Fibroblast of lung (primary cell): ENCODE measurements around the gene AKR1C2. TPM values are rescaled to one million over a fixed set of nuclear protein-coding genes. Genes with fewer than 3 reads are reported as not detected.
A peak's percentile ranks its signal among the peaks of the same experiment; 100 is the strongest.
"Not testable (repeated sequence)": the region's sequence is repeated elsewhere in the genome, so short reads cannot be mapped to it uniquely, and the experiment has no call there.

Source experiments
- DNase-seq, 2 donors: peaks; one replicate each; pipeline versions ENCODE4 v3.0.0 to v3.0.0-alpha.2; 2010; ENCODE audit warnings: low read depth in 2 of 2
- H2AFZ ChIP-seq: 2 replicates; pipeline ENCODE4 v1.5.1; 2012; ENCODE audit warnings: low read length, control low read depth, inconsistent platforms
- H3K27ac ChIP-seq: 2 replicates; pipeline ENCODE4 v1.5.1; 2011; ENCODE audit warnings: low read length, control low read depth; ENCODE audit not compliant: insufficient read depth
- H3K27me3 ChIP-seq: 2 replicates; pipeline ENCODE4 v1.5.1; 2011; ENCODE audit warnings: mild to moderate bottlenecking, low read length; ENCODE audit not compliant: control insufficient read depth, insufficient read depth
- H3K36me3 ChIP-seq: 2 replicates; pipeline ENCODE4 v1.5.1; 2011; ENCODE audit warnings: low read length; ENCODE audit not compliant: control insufficient read depth, insufficient read depth
- H3K4me1 ChIP-seq: 2 replicates; pipeline ENCODE4 v1.5.1; 2011; ENCODE audit warnings: low read length; ENCODE audit not compliant: control insufficient read depth, insufficient read depth; ENCODE audit errors: extremely low read depth
- H3K4me2 ChIP-seq: 2 replicates; pipeline ENCODE4 v1.5.1; 2011; ENCODE audit warnings: low read length, control low read depth; ENCODE audit not compliant: insufficient read depth; ENCODE audit errors: extremely low read depth
- H3K4me3 ChIP-seq, 4 experiments: fragments of 200-600 bp in 1 of 4; sonication (generic) in 1 of 4; replicated peaks in 1 of 4; 2 replicates each; pipeline ENCODE4 v1.5.1; 2011 to 2016; ENCODE audit warnings: low read length in 4 of 4, low read depth in 3 of 4, mild to moderate bottlenecking in 3 of 4, control low read depth in 2 of 4, inconsistent platforms in 1 of 4, mixed read lengths in 1 of 4; ENCODE audit not compliant: insufficient read depth in 1 of 4; ENCODE audit errors: control extremely low read depth in 1 of 4
- H3K79me2 ChIP-seq: 2 replicates; pipeline ENCODE4 v1.5.1; 2012; ENCODE audit warnings: mild to moderate bottlenecking, low read length, inconsistent platforms; ENCODE audit not compliant: control insufficient read depth, insufficient read depth
- H3K9ac ChIP-seq: 2 replicates; pipeline ENCODE4 v1.5.1; 2011; ENCODE audit warnings: mild to moderate bottlenecking, low read length, control low read depth; ENCODE audit not compliant: insufficient read depth
- H3K9me3 ChIP-seq: 2 replicates; pipeline ENCODE4 v1.5.1; 2012; ENCODE audit warnings: low read depth, low read length; ENCODE audit not compliant: control insufficient read depth, insufficient read depth
- H4K20me1 ChIP-seq: 2 replicates; pipeline ENCODE4 v1.5.1; 2011; ENCODE audit warnings: low read length; ENCODE audit not compliant: control insufficient read depth, insufficient read depth; ENCODE audit errors: extremely low read depth
- EZH2 ChIP-seq: IDR thresholded peaks from 2 replicates; pipeline ENCODE4 v1.5.1; 2012; ENCODE audit warnings: low read length, control low read depth, mild to moderate bottlenecking; ENCODE audit errors: missing control alignments
- polyA plus RNA-seq, 2 donors: library from polyadenylated mRNA; depleted of rRNA in 1 of 2; stranded (reverse) in 1 of 2; unstranded in 1 of 2; fragments of >200 nt; gene quantifications; 2 replicates each; pipeline ENCODE4 v1.2.1, GENCODE V29; 2011 to 2012; ENCODE audit warnings: missing spikeins in 1 of 2
- total RNA-seq: library from RNA; depleted of rRNA; stranded (reverse); fragments of >200 nt; gene quantifications from 2 replicates; pipeline ENCODE4 v1.2.1, GENCODE V29; 2014
- TF ChIP-seq, protein P1 (sequence below), 2 donors: IDR thresholded peaks in 1 of 2; conservative IDR thresholded peaks in 1 of 2; 1 replicate in 1 of 2; 2 replicates in 1 of 2; pipeline ENCODE4 v1.5.1; 2011 to 2012; ENCODE audit warnings: low read length in 2 of 2, control low read depth in 1 of 2, inconsistent platforms in 1 of 2, low read depth in 1 of 2, mild to moderate bottlenecking in 1 of 2

AKR1C2 gene
- total and polyA plus RNA-seq, 2 donors (not counting 1 experiment from before 2014, with no cell fraction given) = 10.6 to 14.6 TPM

DNA sequence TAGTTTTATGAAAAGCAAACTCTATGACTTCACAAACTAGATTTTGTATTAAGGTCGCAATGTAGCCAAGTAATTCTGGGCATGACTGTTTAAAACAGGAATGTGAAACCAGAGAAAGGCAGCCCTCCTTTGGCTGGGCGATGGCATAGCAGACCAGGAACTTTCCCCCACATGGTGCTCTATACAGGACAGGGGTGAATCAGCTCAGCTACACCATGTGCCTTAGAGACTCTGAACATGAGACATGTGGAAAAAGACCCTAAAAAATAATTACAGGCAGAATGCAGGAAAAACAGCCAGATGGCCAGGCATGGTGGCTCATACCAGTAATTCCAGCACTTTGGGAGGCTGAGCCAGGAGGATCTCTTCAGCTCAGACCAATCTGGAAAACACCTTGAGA, 60.7 kb downstream of the AKR1C2 start:
- Histone ChIP-seq H3K4me1 (peaks cover 17% of the 10 kb centered on the region), H3K27ac (peak overlapping the region; percentile 39)
- not testable (repeated sequence) for H3K27me3 ChIP-seq, H3K4me2 ChIP-seq, H2AFZ ChIP-seq, H3K79me2 ChIP-seq, H3K36me3 ChIP-seq, H3K4me3 ChIP-seq, H4K20me1 ChIP-seq, H3K9ac ChIP-seq, H3K9me3 ChIP-seq
- TF ChIP-seq, protein P1, sequence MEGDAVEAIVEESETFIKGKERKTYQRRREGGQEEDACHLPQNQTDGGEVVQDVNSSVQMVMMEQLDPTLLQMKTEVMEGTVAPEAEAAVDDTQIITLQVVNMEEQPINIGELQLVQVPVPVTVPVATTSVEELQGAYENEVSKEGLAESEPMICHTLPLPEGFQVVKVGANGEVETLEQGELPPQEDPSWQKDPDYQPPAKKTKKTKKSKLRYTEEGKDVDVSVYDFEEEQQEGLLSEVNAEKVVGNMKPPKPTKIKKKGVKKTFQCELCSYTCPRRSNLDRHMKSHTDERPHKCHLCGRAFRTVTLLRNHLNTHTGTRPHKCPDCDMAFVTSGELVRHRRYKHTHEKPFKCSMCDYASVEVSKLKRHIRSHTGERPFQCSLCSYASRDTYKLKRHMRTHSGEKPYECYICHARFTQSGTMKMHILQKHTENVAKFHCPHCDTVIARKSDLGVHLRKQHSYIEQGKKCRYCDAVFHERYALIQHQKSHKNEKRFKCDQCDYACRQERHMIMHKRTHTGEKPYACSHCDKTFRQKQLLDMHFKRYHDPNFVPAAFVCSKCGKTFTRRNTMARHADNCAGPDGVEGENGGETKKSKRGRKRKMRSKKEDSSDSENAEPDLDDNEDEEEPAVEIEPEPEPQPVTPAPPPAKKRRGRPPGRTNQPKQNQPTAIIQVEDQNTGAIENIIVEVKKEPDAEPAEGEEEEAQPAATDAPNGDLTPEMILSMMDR (conservative IDR thresholded peaks at IDR 0.05 in 1 of 2, IDR thresholded peaks at IDR 0.05 in 1 of 2; ENCODE audit: low read depth in 1 of 2, low read length in 2 of 2) = peak in 1 of 2 donors; percentile 23
- peak; percentile 69 to 83 for DNase-seq

DNA sequence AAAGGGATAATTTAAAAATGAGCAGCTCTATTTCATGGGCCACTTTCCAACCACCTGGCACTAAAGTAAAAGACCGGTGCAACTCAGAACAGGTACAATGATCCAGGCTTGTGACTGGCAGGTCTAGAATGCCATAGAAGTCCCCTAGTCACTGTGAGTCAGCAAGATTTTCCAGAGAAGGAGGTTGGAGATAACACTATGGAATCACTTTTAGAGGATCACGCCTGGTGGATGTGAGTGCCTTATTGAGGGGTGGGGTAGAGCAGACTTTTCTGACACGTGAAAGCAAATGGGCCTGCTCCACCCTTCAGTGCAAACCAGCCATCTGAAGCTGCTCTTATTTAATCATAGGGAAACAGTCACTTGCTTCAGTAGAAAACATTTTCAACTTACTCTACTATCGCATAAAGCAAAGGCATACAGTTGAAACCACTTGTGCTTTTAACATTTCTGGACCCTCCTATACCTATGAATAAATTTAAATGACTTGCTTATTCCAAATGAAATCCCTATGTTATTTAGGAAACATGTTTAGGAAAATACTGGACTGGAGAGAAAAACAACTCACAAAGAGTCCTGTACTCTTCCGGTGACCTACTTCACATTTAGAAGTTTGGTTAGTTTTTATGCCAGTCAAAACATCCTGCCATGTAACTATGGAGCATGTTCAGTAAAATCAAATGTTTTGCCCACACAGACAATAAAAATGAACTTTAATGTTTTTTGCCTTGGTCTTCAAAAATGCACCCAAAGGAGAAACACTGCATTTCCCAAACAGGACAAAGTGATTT, 61.9 kb downstream of the AKR1C2 start:
- Histone ChIP-seq H3K79me2 (no peaks in the 10 kb centered on the region), H4K20me1 (no peaks in the 10 kb centered on the region), H3K9ac (no peak overlapping the region), H3K9me3 (no peaks in the 10 kb centered on the region), H3K4me1 (peaks cover 9% of the 10 kb centered on the region), H2AFZ (peak overlapping the region; percentile 17), H3K4me3 (no peak overlapping the region), H3K4me2 (no peak overlapping the region), H3K27me3 (no peaks in the 10 kb centered on the region), H3K27ac (peak overlapping the region; percentile 31), H3K36me3 (no peaks in the 10 kb centered on the region)
- TF ChIP-seq EZH2 = no peak
- TF ChIP-seq, protein P1 (conservative IDR thresholded peaks at IDR 0.05 in 1 of 2, IDR thresholded peaks at IDR 0.05 in 1 of 2; ENCODE audit: low read depth in 1 of 2, low read length in 2 of 2) = no peak
- DNase-seq = peak in 1 of 2 donors; percentile 6

DNA sequence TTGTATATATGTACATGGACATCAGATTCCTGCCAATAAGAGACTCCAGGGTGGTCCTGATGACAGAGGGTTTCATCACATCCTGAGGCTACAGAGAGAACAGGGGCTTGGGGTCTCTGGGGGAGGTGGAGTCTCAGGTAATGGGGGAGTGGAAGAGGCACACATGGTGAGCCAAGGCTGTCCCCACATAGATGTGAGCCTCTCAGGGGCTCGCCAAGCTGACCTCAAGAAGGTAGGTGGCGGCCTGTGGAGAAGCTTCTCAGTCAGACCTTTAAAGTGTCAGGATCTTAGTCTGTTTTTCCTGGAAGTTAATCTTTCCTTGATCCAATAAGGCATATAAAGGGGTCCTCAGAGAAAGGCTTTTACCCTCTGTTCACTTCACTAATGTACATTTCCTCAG, 62.7 kb downstream of the AKR1C2 start:
- not testable (repeated sequence) for H3K36me3 ChIP-seq, H2AFZ ChIP-seq, H3K27ac ChIP-seq, H4K20me1 ChIP-seq, H3K79me2 ChIP-seq, DNase-seq, H3K9ac ChIP-seq, H3K4me3 ChIP-seq, H3K9me3 ChIP-seq, H3K4me1 ChIP-seq, H3K27me3 ChIP-seq, H3K4me2 ChIP-seq

DNA sequence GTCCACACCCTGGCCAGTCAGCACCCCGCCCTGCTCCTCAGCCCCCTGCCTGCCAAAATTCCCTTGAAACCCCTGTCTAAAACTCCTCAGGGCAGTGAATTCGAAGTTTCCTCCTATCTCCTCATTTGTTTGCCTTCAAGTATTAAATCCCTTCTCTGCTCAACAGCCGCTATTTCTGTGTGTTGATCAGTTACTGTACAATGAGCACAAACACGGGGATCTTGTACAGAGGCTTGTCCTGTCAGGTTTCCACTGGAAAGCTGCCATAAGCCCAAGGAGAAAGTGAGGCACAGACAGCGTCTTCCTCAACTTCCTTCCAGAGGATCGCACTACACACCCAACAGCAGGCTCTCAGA, 63.6 kb downstream of the AKR1C2 start:
- H3K4me2 ChIP-seq, DNase-seq, H3K9me3 ChIP-seq, H3K36me3 ChIP-seq, H3K27ac ChIP-seq, H3K79me2 ChIP-seq, H3K4me1 ChIP-seq, H2AFZ ChIP-seq, H3K4me3 ChIP-seq, H3K27me3 ChIP-seq, H4K20me1 ChIP-seq, H3K9ac ChIP-seq: not testable (repeated sequence)
